Neural crest cell (in vitro differentiated cells): Measurements from ENCODE around the gene SMIM45.

Source experiments
- DNase-seq: peaks from one replicate; pipeline ENCODE4 v3.0.0; 2021; ENCODE audit warnings: low read depth, mixed read lengths, low spot score
- H3K27ac Mint-ChIP-seq: one replicate; pipeline ENCODE4 v1.8.0; 2021; ENCODE audit warnings: mild to moderate bottlenecking, mixed read lengths; ENCODE audit not compliant: unreplicated experiment
- H3K27me3 Mint-ChIP-seq: 2 replicates; pipeline ENCODE4 v1.8.0; 2021; ENCODE audit warnings: low read depth, mild to moderate bottlenecking, mixed read lengths
- H3K36me3 Mint-ChIP-seq: 2 replicates; pipeline ENCODE4 v1.8.0; 2021; ENCODE audit warnings: low read depth, mild to moderate bottlenecking, mixed read lengths
- H3K4me1 Mint-ChIP-seq: 2 replicates; pipeline ENCODE4 v1.8.0; 2021; ENCODE audit warnings: mixed read lengths
- H3K4me3 Mint-ChIP-seq: one replicate; pipeline ENCODE4 v1.8.0; 2021; ENCODE audit warnings: mild to moderate bottlenecking, mixed read lengths
- H3K9me3 Mint-ChIP-seq: 2 replicates; pipeline ENCODE4 v1.8.0; 2021; ENCODE audit warnings: mixed read lengths
- CTCF ChIP-seq: fragments of 200-600 bp; sonication (generic); conservative IDR thresholded peaks from 2 replicates; pipeline ENCODE4 v1.5.0; 2021; ENCODE audit warnings: antibody characterized with exemption, mild to moderate bottlenecking

SMIM45 gene

DNA sequence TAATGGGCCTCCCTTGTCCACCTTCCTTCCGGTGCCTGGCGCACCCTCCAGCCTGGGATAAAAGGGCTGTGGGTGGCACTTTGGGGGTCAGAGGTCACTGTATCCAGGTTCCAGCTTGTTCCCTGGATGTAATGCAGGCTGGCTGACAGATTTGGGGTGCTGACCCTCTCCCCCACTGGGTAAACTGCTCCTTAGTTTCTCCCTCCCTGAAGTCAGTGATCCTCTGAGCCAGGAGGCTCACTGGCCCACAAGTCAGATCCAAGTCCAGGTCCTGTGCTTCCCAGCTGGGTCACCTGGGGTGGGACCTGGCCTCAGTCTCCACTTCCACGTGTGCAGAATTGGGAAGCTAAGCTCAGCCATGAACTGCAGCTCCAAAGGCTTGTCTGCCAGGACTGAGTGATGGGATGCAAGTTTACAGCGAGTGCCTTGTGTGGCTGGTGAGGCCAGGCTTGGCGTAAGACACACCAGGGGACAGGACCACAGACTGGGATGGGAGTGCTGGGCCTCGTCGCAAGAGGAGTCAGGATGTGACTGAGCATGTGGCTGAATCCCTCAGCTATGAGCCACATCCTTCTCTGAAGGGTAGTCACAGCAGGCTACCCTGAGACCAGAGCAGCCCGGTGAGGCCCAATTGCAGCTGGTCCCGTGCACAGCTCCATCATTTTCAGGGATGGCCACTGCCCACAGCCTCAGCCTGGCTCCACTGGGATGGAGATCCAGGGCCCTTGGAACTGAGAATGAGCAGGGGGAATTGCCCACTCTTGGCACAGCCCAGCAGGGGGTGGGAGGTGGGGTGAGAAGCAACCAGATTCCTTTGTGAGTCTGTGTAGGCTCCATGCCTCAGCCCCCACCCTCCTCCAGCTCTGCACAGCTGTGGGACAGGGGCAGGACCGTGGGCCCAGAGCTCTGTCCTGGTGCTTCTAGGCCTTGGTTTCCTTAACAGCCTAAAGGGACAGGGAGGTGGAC, 44.2 kb upstream of the SMIM45 start:
- peak overlapping the region; percentile 62 for H3K4me3 Mint-ChIP-seq
- peaks cover 56% of the 10 kb centered on the region for H3K27me3 Mint-ChIP-seq
- no peaks in the 10 kb centered on the region for H3K9me3 Mint-ChIP-seq
- DNase-seq, result no peak
- H3K4me1 Mint-ChIP-seq, result peaks cover 4% of the 10 kb centered on the region
- no peak for TF ChIP-seq CTCF
- no peak overlapping the region for H3K27ac Mint-ChIP-seq
- peaks cover 10% of the 10 kb centered on the region for H3K36me3 Mint-ChIP-seq

DNA sequence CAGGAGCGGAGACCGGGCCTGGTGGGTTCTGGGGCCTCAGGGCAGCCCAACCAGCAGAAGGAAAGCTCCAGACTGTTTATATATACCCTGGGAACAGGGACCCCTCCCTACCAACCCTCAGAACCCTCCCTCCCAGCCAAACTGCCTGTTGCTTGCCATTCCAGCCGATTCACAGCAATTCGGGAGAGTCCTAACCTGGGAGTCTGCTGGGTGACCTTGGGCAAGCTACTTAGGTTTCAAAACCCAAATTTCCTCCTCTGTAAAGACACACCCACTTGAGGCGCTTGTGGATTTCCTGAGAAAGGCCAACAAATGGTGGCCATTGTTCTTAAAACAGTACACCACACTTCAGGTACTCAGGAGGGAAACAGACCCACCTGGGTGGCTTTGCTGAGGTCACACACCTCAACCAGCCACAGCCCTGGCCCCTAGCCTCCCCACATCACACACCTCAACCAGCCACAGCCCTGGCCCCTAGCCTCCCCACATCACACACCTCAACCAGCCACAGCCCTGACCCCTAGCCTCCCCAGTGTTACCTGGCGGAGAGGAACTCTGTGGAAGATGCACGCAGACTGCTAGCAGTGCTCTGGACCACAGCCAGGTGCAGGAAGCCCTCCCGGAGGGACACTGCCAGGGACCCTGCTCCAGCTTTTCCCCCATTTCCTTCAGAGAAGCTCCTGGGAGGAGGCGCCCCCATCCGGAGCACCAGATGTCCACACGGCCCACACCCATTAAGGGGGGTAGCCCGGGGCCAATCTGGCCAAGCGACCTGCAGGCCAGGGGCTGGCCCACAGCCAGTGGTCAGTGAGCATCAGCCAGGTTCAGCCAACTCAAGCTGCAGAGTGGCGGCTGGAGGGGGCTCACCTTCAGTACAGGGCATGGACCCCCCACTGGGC, 43.3 kb upstream of the SMIM45 start:
- DNase-seq, result no peak
- H3K4me3 Mint-ChIP-seq, result peak overlapping the region; percentile 80

GRCh38 chr22:41909310-41910049, 42.5 kb upstream of the SMIM45 start:
- peaks cover 65% of the 10 kb centered on the region for H3K27me3 Mint-ChIP-seq
- peak overlapping the region; percentile 80 for H3K4me3 Mint-ChIP-seq
- peaks cover 4% of the 10 kb centered on the region for H3K4me1 Mint-ChIP-seq
- H3K9me3 Mint-ChIP-seq, result no peaks in the 10 kb centered on the region
- no peak overlapping the region for H3K27ac Mint-ChIP-seq
- DNase-seq, result no peak
- TF ChIP-seq CTCF, result no peak
- H3K36me3 Mint-ChIP-seq, result peaks cover 7% of the 10 kb centered on the region

More for the DNA sequence above, 43.3 kb upstream of the SMIM45 start:
- H3K36me3 Mint-ChIP-seq, result peaks cover 10% of the 10 kb centered on the region
- TF ChIP-seq CTCF, result no peak
- no peaks in the 10 kb centered on the region for H3K9me3 Mint-ChIP-seq
- peaks cover 65% of the 10 kb centered on the region for H3K27me3 Mint-ChIP-seq
- H3K27ac Mint-ChIP-seq, result no peak overlapping the region
- peaks cover 4% of the 10 kb centered on the region for H3K4me1 Mint-ChIP-seq

DNA sequence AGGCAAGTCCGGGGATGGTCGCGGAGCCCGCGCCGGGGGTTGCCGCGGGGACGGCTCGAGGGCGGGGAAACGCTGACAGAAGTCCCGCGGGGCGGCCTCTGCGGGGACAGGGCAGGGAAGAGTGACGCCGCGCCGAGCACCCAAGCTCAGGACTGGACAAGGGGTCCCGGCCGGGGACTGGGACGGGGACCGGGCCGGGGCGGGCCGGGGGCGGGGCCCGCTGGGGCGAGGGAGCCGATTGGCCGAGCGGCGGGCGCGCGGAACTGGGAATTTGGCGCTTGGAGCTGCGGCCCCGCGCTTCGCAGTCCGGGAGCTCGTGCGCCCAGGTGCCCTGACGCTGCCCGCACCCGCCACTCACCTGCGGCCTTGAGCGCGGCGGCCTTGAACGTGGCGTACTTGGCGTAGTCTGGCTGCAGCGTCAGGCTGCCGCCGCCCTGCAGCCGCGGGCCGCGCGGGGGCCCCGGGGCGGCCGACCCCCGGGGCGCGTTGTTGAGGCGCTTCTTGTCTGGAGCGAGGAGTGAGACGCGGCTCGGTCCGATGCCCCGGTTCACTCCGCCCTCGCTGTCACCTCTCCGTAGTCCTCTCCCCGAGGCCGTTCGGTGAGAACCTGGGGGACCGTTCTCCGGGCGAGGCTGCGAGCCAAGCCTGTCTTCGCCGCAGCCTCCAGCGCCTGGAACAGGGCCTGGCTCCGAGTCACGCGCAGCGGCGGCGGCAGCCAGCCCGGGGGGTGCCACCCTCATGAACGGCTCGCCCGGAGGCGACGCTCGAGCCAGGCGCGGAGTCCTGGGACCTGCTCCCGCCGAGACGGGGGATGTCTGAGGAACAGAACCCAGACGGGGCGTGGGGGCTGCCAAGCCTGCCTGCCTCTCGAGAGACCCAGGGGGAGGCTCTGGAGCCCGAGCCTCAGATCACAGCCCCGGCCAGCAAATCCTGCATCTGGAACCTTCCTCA, 41.6 kb upstream of the SMIM45 start:
- no peak overlapping the region for H3K4me3 Mint-ChIP-seq
- no peak overlapping the region for H3K27ac Mint-ChIP-seq

More for the DNA sequence above, 41.6 kb upstream of the SMIM45 start:
- Mint-ChIP-seq H3K36me3 (peaks cover 7% of the 10 kb centered on the region), H3K4me1 (peaks cover 4% of the 10 kb centered on the region), H3K9me3 (no peaks in the 10 kb centered on the region), H3K27me3 (peaks cover 69% of the 10 kb centered on the region)
- no peak for TF ChIP-seq CTCF
- no peak for DNase-seq
